Esophagus squamous epithelium (tissue), 5 donors: Measurements from ENCODE around the gene KCNMB2. TPM values are rescaled to one million over a fixed set of nuclear protein-coding genes. Genes with fewer than 3 reads are reported as not detected.

Experiments used
- DNase-seq: peaks from one replicate; lab custom pipeline; 2025; lab: John Stamatoyannopoulos, UW
- H3K27ac ChIP-seq, 4 donors: fragments of 200-600 bp; sonication (generic); one replicate each; pipeline ENCODE4 v1.5.1; 2016 to 2019; ENCODE audit warnings: mild to moderate bottlenecking in 1 of 4
- H3K27me3 ChIP-seq, 4 donors: fragments of 200-600 bp; sonication (generic); 1 replicate in 3 of 4; 2 replicates in 1 of 4; pipeline versions ENCODE4 v1.5.1 to v1.6.0; 2017 to 2021; ENCODE audit warnings: antibody characterized with exemption in 1 of 4
- H3K36me3 ChIP-seq, 3 donors: fragments of 200-600 bp; sonication (generic); one replicate each; pipeline ENCODE4 v1.5.1; 2016 to 2019
- H3K4me1 ChIP-seq, 3 donors: fragments of 200-600 bp; sonication (generic); one replicate each; pipeline ENCODE4 v1.5.1; 2017 to 2019
- H3K4me3 ChIP-seq, 4 donors: fragments of 200-600 bp; sonication (generic); 1 replicate in 3 of 4; 2 replicates in 1 of 4; pipeline ENCODE4 v1.5.1; 2016 to 2019; ENCODE audit warnings: mild to moderate bottlenecking in 2 of 4, moderate library complexity in 1 of 4
- H3K9me3 ChIP-seq, 3 donors: fragments of 200-600 bp; sonication (generic); one replicate each; pipeline ENCODE4 v1.5.1; 2016 to 2019
- CTCF ChIP-seq, 6 experiments: fragments of 450-650 bp in 4 of 6; fragments of 200-600 bp in 2 of 6; sonication (generic) in 2 of 6; IDR thresholded peaks; one replicate each; pipeline ENCODE4 v1.5.1; 2016 to 2019; ENCODE audit warnings: antibody characterized with exemption in 6 of 6, mild to moderate bottlenecking in 4 of 6, moderate library complexity in 4 of 6
- POLR2A ChIP-seq, 4 donors: fragments of 450-650 bp; IDR thresholded peaks; one replicate each; pipeline ENCODE4 v1.6.1; 2017; ENCODE audit warnings: antibody characterized with exemption in 4 of 4, mild to moderate bottlenecking in 4 of 4, moderate library complexity in 3 of 4
- WGBS, 2 donors: methylation state at CpG; one replicate each; pipeline ENCODE4 v1.1.5; 2018; 5-methylcytosine and 5-hydroxymethylcytosine counted together
- intact Hi-C: fragments of 100-400 bp; cut with DNase I; formaldehyde crosslinking; loops from one replicate; pipeline ENCODE4 v1.15.0; 2022
- total RNA-seq, 4 donors: library from RNA; depleted of rRNA; stranded (reverse); fragments of >200 nt; gene quantifications; one replicate each; pipeline ENCODE4 v1.1.0, GENCODE V29; 2016
- donor health status: DM: yes; HTN: yes; CAD: no.

KCNMB2 gene
- total RNA-seq, 4 donors from 2014 or later, result 0.19 TPM; not detected in 3

- Histone ChIP-seq H3K4me1 (peaks cover 0 to 9% (median 0%) of the 10 kb centered on the region in 3 donors), H3K9me3 (no peaks in the 10 kb centered on the region), H3K27me3 (no peaks in the 10 kb centered on the region), H3K36me3 (no peaks in the 10 kb centered on the region), H3K4me3 (no peak overlapping the region), H3K27ac (no peak overlapping the region)
- no peak for DNase-seq
- intact Hi-C loops, result no loop called here
- 41 to 71% methylated on average over 8 of the region's 8 CpGs for WGBS, 2 donors
- TF ChIP-seq CTCF (IDR thresholded peaks at IDR 0.05) (no peak), POLR2A (IDR thresholded peaks at IDR 0.05) (no peak)
These were observed 22.4 kb downstream of the KCNMB2 start for GRCh38 chr3:178558637-178559036.

- no peak for DNase-seq
- 64 to 67% methylated on average over 3 of the region's 3 CpGs for WGBS, 2 donors
- H3K27ac ChIP-seq, result no peak overlapping the region
- H3K4me1 ChIP-seq, result peaks cover 0 to 9% (median 0%) of the 10 kb centered on the region in 3 donors
- intact Hi-C loops, result no loop called here
- no peaks in the 10 kb centered on the region for H3K36me3 ChIP-seq
- H3K4me3 ChIP-seq, result no peak overlapping the region
- H3K9me3 ChIP-seq, result no peaks in the 10 kb centered on the region
- TF ChIP-seq CTCF (IDR thresholded peaks at IDR 0.05), result no peak
- no peak for TF ChIP-seq POLR2A (IDR thresholded peaks at IDR 0.05)
- H3K27me3 ChIP-seq, result no peaks in the 10 kb centered on the region
These were observed 24.5 kb downstream of the KCNMB2 start for GRCh38 chr3:178560759-178561158.

- no peak for DNase-seq
- 81 to 85% methylated on average over 4 of the region's 4 CpGs for WGBS, 2 donors
- Histone ChIP-seq H3K27ac (no peak overlapping the region), H3K4me1 (peaks cover 0 to 9% (median 0%) of the 10 kb centered on the region in 3 donors), H3K9me3 (no peaks in the 10 kb centered on the region), H3K4me3 (no peak overlapping the region), H3K27me3 (no peaks in the 10 kb centered on the region), H3K36me3 (no peaks in the 10 kb centered on the region)
- no peak for TF ChIP-seq POLR2A (IDR thresholded peaks at IDR 0.05)
- no peak for TF ChIP-seq CTCF (IDR thresholded peaks at IDR 0.05)
- intact Hi-C loops, result no loop called here
These were observed 25.0 kb downstream of the KCNMB2 start for GRCh38 chr3:178561239-178561638.

- intact Hi-C loops, result no loop called here
- no peak for DNase-seq
- WGBS, 2 donors, result 85 to 86% methylated on average over 3 to 4 of the region's 4 CpGs
- Histone ChIP-seq H3K4me1 (peaks cover 0 to 9% (median 0%) of the 10 kb centered on the region in 3 donors), H3K36me3 (no peaks in the 10 kb centered on the region), H3K27me3 (no peaks in the 10 kb centered on the region), H3K9me3 (no peaks in the 10 kb centered on the region), H3K4me3 (no peak overlapping the region), H3K27ac (no peak overlapping the region)
- TF ChIP-seq POLR2A (IDR thresholded peaks at IDR 0.05), result no peak
- no peak for TF ChIP-seq CTCF (IDR thresholded peaks at IDR 0.05)
These were observed 26.1 kb downstream of the KCNMB2 start for GRCh38 chr3:178562143-178562946.

GRCh38 chr3:178562947-178563232 lies 26.7 kb downstream of the KCNMB2 start:
- no peak overlapping the region for H3K4me3 ChIP-seq
- peaks cover 0 to 9% (median 0%) of the 10 kb centered on the region in 3 donors for H3K4me1 ChIP-seq
- no peaks in the 10 kb centered on the region for H3K9me3 ChIP-seq
- H3K27me3 ChIP-seq, result no peaks in the 10 kb centered on the region
- no peak for DNase-seq
- WGBS, 2 donors, result 52 to 54% methylated on average over 1 of the region's 1 CpG
- TF ChIP-seq CTCF (IDR thresholded peaks at IDR 0.05) (no peak), POLR2A (IDR thresholded peaks at IDR 0.05) (no peak)
- no peak overlapping the region for H3K27ac ChIP-seq
- no peaks in the 10 kb centered on the region for H3K36me3 ChIP-seq
- intact Hi-C loops, result no loop called here
